GM12878 (cell line): ENCODE data around the gene MYH7B. TPM values are rescaled to one million over a fixed set of nuclear protein-coding genes. Genes with fewer than 3 reads are reported as not detected.

Experiments
- ATAC-seq: fragments of 200-7000 bp; cut with Tn5 transposase; 3 replicates; pipeline ENCODE4 v1.9.1; 2020; ENCODE audit warnings: mild to moderate bottlenecking, moderate library complexity
- BruUV-seq: library from RNA; stranded (reverse); fragments of 400-500 nt; replicated peaks from 2 replicates; lab custom pipeline; 2021; lab: Mats Ljungman, UMichigan
- CTCF ChIA-PET: fragments of 300-600 bp; sonication (Branson Sonifier 250); formaldehyde crosslinking; extraction: SDS; loops from one replicate; lab custom pipeline; 2021; ENCODE audit warnings: inconsistent platforms; lab: Yijun Ruan, JAX
- POLR2A ChIA-PET: fragments of 350-600 bp; formaldehyde crosslinking; extraction: SDS; loops from one replicate; lab custom pipeline; 2021; ENCODE audit warnings: inconsistent platforms; lab: Charles Lee
- RAD21 ChIA-PET: fragments of 300-600 bp; sonication (Branson Sonifier 250); formaldehyde crosslinking; loops from one replicate; lab custom pipeline; 2023; ENCODE audit warnings: antibody characterized with exemption; ENCODE audit not compliant: unreplicated experiment; lab: Charles Lee
- SMC1A ChIA-PET: fragments of 300-600 bp; sonication (Branson Sonifier 250); formaldehyde crosslinking; loops from one replicate; lab custom pipeline; 2023; ENCODE audit not compliant: unreplicated experiment, uncharacterized antibody; lab: Charles Lee
- DNase-seq: peaks from one replicate; pipeline ENCODE4 v3.0.0-alpha.2; 2011; ENCODE audit warnings: low read depth, low spot score
- FAIRE-seq: peaks from 3 replicates; lab custom pipeline; 2011; peaks lifted over from hg19 to GRCh38; lab: Jason Lieb, UNC
- H2AFZ ChIP-seq: 2 replicates; pipeline ENCODE4 v1.6.0; 2011; ENCODE audit warnings: low read depth, low read length, control low read depth; ENCODE audit not compliant: control insufficient read depth
- H3K27ac ChIP-seq: 2 replicates; pipeline ENCODE4 v1.5.1; 2011; ENCODE audit warnings: control low read depth; ENCODE audit not compliant: control insufficient read depth, insufficient read depth
- H3K27me3 ChIP-seq, 2 experiments: replicated peaks in 1 of 2; 2 replicates each; pipeline versions ENCODE4 v1.6.0 to v1.6.1; 2011; ENCODE audit warnings: low read length in 1 of 2; ENCODE audit not compliant: control insufficient read depth in 2 of 2, insufficient read depth in 2 of 2
- H3K36me3 ChIP-seq, 2 experiments: 2 replicates each; pipeline ENCODE4 v1.5.1; 2011; ENCODE audit warnings: low read length in 1 of 2; ENCODE audit not compliant: control insufficient read depth in 2 of 2, insufficient read depth in 2 of 2
- H3K4me1 ChIP-seq: 2 replicates; pipeline ENCODE4 v1.6.1; 2011; ENCODE audit warnings: mild to moderate bottlenecking, low read length, moderate library complexity, mixed read lengths; ENCODE audit not compliant: control insufficient read depth, insufficient read depth
- H3K4me2 ChIP-seq: 2 replicates; pipeline ENCODE4 v1.6.0; 2011; ENCODE audit warnings: control low read depth; ENCODE audit not compliant: control insufficient read depth, insufficient read depth
- H3K4me3 ChIP-seq: fragments of 200-600 bp; sonication (generic); 2 replicates; pipeline ENCODE4 v1.5.1; 2016
- H3K79me2 ChIP-seq: 2 replicates; pipeline ENCODE4 v1.6.0; 2011; ENCODE audit warnings: low read length; ENCODE audit not compliant: control insufficient read depth, insufficient read depth
- H3K9ac ChIP-seq: 2 replicates; pipeline ENCODE4 v1.8.0; 2011; ENCODE audit warnings: low read length, control low read depth, mixed read lengths; ENCODE audit not compliant: control insufficient read depth, insufficient read depth
- H3K9me3 ChIP-seq: replicated peaks from 3 replicates; pipeline ENCODE4 v1.5.1; 2011; ENCODE audit warnings: mild to moderate bottlenecking, low read length; ENCODE audit not compliant: control insufficient read depth, insufficient read depth
- H4K20me1 ChIP-seq: 2 replicates; pipeline ENCODE4 v1.6.0; 2011; ENCODE audit not compliant: control insufficient read depth, insufficient read depth
- BACH1 ChIP-seq: fragments of 450-650 bp; IDR thresholded peaks from 2 replicates; pipeline ENCODE4 v1.6.1; 2017; ENCODE audit warnings: mild to moderate bottlenecking, borderline replicate concordance
- BHLHE40 ChIP-seq, 2 experiments: fragments of 450-650 bp in 1 of 2; IDR thresholded peaks; 2 replicates each; pipeline ENCODE4 v1.6.1; 2011 to 2017; ENCODE audit warnings: low read depth in 2 of 2, borderline replicate concordance in 1 of 2, improper control_type of control experiment in 1 of 2, low read length in 1 of 2, mild to moderate bottlenecking in 1 of 2
- PML ChIP-seq: IDR thresholded peaks from 2 replicates; pipeline ENCODE4 v1.6.1; 2012; ENCODE audit warnings: low read length, inconsistent platforms
- POLR2AphosphoS2 ChIP-seq: IDR thresholded peaks from 2 replicates; pipeline ENCODE4 v1.6.1; 2011; ENCODE audit warnings: low read depth, mild to moderate bottlenecking, low read length, improper control_type of control experiment, moderate library complexity
- RCOR1 ChIP-seq: conservative IDR thresholded peaks from 2 replicates; pipeline ENCODE4 v1.6.1; 2012; ENCODE audit warnings: low read depth, low read length, improper control_type of control experiment
- SREBF1 ChIP-seq: IDR thresholded peaks from 2 replicates; pipeline ENCODE4 v1.6.1; 2012; ENCODE audit warnings: mild to moderate bottlenecking, low read length
- ZNF274 ChIP-seq: IDR thresholded peaks from one replicate; pipeline ENCODE4 v1.8.0; 2011; ENCODE audit not compliant: insufficient read length, insufficient read depth
- WGBS: methylation state at CpG from one replicate; pipeline ENCODE4 v1.1.6; 2016; ENCODE audit warnings: low lambda C conversion rate; ENCODE audit not compliant: insufficient replicate concordance, insufficient coverage; ENCODE audit errors: missing lambda C conversion rate; 5-methylcytosine and 5-hydroxymethylcytosine counted together
- in situ Hi-C: fragments of 300-500 bp; cut with MboI; formaldehyde crosslinking; loops from 9 replicates; pipeline ENCODE4 v1.14.3; 2018; ENCODE audit warnings: mixed read lengths
- intact Hi-C: fragments of 100-400 bp; cut with micrococcal nuclease; formaldehyde crosslinking; loops from one replicate; pipeline ENCODE4 v1.14.2; 2022; ENCODE audit not compliant: unreplicated experiment
- polyA plus RNA-seq, 11 experiments: library from polyadenylated mRNA; depleted of rRNA in 4 of 11; unstranded in 6 of 11; stranded (reverse) in 5 of 11; fragments of >200 nt; fragmentation: Nextera tagmentation in 4 of 11; fragmentation: Illumina TruSeq in 1 of 11; extraction: Ambion mirVana in 4 of 11; extraction: Trizol in 1 of 11; gene quantifications; 1 replicate in 1 of 11; 2 replicates in 10 of 11; pipeline versions ENCODE4 v1.2.1 to v1.2.3, GENCODE V29; 2011 to 2016; ENCODE audit warnings: inconsistent platforms in 2 of 11, missing spikeins in 2 of 11, low read depth in 1 of 11
- total RNA-seq, 4 experiments: library from RNA; depleted of rRNA in 3 of 4; stranded (reverse); fragments of >200 nt in 3 of 4; fragmentation: Illumina TruSeq in 1 of 4; extraction: Trizol in 1 of 4; gene quantifications; 2 replicates each; pipeline versions ENCODE4 v1.2.1 to v1.2.3, GENCODE V29; 2013 to 2021
- TF ChIP-seq, protein P1 (sequence below): fragments of 450-650 bp; formaldehyde crosslinking; IDR thresholded peaks from 2 replicates; pipeline ENCODE4 v1.5.0; 2022; ENCODE audit warnings: mild to moderate bottlenecking, missing genetic modification characterization
- TF ChIP-seq, protein P2 (sequence below): fragments of 450-650 bp; IDR thresholded peaks from 2 replicates; pipeline ENCODE4 v1.6.1; 2016; ENCODE audit warnings: mild to moderate bottlenecking

The MYH7B gene
- total and polyA plus RNA-seq, 10 of the 15 experiments (the other 5 are each of a cell fraction or from before 2014, with no cell fraction given) = 0.01 to 0.40 (median 0.20) TPM; not detected in 3

DNA sequence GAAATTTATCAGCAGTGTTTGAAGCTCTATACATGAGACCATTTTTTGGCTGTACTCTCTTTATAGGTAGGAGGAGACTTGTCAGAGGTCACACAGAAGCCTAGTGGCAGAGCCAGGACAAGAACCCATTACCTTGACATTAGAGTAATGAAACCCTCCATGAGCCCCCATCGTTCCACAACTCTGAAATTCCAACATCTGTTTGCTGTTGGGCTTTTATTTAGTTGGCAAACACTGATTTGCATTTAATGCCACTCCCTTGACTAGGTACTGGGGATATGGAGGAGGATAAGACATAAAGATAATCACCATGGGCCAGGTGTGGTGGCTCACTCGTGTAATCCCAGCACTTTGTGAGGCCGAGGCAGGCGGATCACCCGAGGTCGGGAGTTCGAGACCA is 1.7 kb upstream of the MYH7B start (continued):
- TF ChIP-seq, protein P1, sequence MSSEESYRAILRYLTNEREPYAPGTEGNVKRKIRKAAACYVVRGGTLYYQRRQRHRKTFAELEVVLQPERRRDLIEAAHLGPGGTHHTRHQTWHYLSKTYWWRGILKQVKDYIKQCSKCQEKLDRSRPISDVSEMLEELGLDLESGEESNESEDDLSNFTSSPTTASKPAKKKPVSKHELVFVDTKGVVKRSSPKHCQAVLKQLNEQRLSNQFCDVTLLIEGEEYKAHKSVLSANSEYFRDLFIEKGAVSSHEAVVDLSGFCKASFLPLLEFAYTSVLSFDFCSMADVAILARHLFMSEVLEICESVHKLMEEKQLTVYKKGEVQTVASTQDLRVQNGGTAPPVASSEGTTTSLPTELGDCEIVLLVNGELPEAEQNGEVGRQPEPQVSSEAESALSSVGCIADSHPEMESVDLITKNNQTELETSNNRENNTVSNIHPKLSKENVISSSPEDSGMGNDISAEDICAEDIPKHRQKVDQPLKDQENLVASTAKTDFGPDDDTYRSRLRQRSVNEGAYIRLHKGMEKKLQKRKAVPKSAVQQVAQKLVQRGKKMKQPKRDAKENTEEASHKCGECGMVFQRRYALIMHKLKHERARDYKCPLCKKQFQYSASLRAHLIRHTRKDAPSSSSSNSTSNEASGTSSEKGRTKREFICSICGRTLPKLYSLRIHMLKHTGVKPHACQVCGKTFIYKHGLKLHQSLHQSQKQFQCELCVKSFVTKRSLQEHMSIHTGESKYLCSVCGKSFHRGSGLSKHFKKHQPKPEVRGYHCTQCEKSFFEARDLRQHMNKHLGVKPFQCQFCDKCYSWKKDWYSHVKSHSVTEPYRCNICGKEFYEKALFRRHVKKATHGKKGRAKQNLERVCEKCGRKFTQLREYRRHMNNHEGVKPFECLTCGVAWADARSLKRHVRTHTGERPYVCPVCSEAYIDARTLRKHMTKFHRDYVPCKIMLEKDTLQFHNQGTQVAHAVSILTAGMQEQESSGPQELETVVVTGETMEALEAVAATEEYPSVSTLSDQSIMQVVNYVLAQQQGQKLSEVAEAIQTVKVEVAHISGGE (CRISPR knock-in tag) = no peak
- no peak for TF ChIP-seq RCOR1
- TF ChIP-seq SREBF1 = no peak
- TF ChIP-seq, protein P2, sequence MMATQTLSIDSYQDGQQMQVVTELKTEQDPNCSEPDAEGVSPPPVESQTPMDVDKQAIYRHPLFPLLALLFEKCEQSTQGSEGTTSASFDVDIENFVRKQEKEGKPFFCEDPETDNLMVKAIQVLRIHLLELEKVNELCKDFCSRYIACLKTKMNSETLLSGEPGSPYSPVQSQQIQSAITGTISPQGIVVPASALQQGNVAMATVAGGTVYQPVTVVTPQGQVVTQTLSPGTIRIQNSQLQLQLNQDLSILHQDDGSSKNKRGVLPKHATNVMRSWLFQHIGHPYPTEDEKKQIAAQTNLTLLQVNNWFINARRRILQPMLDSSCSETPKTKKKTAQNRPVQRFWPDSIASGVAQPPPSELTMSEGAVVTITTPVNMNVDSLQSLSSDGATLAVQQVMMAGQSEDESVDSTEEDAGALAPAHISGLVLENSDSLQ = no peak
- TF ChIP-seq, all 136 proteins: peak for 0

DNA sequence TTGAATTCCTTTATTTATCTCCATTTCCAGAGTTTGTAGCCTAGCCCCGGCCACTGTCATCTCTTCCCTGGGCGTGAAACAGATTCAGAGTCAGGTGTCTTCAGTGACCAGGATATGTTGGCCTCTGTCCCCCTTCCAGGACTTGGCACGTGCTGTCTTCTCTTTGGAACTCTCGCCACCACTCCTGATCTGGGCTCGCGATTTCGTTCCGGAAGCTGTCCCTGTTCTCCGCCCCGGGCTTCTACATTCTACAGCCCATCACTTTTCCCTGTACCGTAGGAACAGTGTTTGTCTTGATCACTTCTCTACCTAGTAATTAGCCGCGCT is 801 bp upstream of the MYH7B start:
- peak overlapping the region; percentile 86 for H3K4me3 ChIP-seq
- BruUV-seq = no TSS peak
- peak overlapping the region; percentile 74 for H3K27ac ChIP-seq
- ChIA-PET RAD21 (interaction anchor here (0.5 to 6.2 kb wide), 2 partner anchors 74 to 80 kb away, joined by 6 to 71 read pairs; partner anchors contain the start of genes ACSS2 and GGT7), CTCF (interaction anchor here (1.1 to 5.9 kb wide), 2 partner anchors 81 to 119 kb away, joined by 3 to 99 read pairs; partner anchors contain the start of genes ACSS2 and GGT7), POLR2A (interaction anchor here (1.4 to 1.7 kb wide), 2 partner anchors 78 to 80 kb away, joined by 6 to 8 read pairs; partner anchors contain the start of gene ACSS2), SMC1A (interaction anchor here (1.3 to 3.5 kb wide), 2 partner anchors 22 to 79 kb away, joined by 3 to 16 read pairs; no protein-coding TSS in a partner anchor)
- in situ Hi-C loops = loop anchor here (5.0 kb wide), 2 partner anchors 83 to 123 kb away; partner anchors contain the start of gene GGT7
- ATAC-seq (no peak), FAIRE-seq (no peak), DNase-seq (no peak)
- intact Hi-C loops = loop anchor here (1.0 to 5.0 kb wide), 2 partner anchors 79 to 252 kb away; partner anchors contain the start of gene ACSS2
- no peaks in the 10 kb centered on the region for H3K27me3 ChIP-seq
- H3K36me3 ChIP-seq = no peaks in the 10 kb centered on the region; a peak in 1 of 4 replicates
- peak overlapping the region; percentile 65 for H2AFZ ChIP-seq
- H3K9ac ChIP-seq = peak overlapping the region; percentile 72
- 32% methylated on average over 13 of the region's 13 CpGs for WGBS
- peak overlapping the region; percentile 51 for H3K4me2 ChIP-seq
- 0 out of 2 replicates have a peak, but pooled peaks cover 2% of the 10 kb centered on the region for H3K79me2 ChIP-seq
- H4K20me1 ChIP-seq = no peaks in the 10 kb centered on the region
- no peaks in the 10 kb centered on the region for H3K9me3 ChIP-seq
- TF ChIP-seq BACH1 (no peak), POLR2AphosphoS2 (no peak), BHLHE40 (IDR thresholded peaks at IDR 0.05; ENCODE audit: borderline replicate concordance in 1 of 2, low read depth in 2 of 2, low read length in 1 of 2) (peak; percentile 50 to 79; a peak in 2 of 4 replicates), ZNF274 (no peak), PML (0 out of 2 replicates have a peak, but pooled peaks have one; percentile 3)
- peaks cover 8% of the 10 kb centered on the region for H3K4me1 ChIP-seq
